ENCODE measurements around the gene SORL1. TPM values are rescaled to one million over a fixed set of nuclear protein-coding genes. Genes with fewer than 3 reads are reported as not detected.

Gene SORL1
- total and polyA plus RNA-seq, 2 of the 8 experiments (the other 6 are each of a cell fraction or from before 2014, with no cell fraction given): 38.1 to 65.5 TPM

DNA sequence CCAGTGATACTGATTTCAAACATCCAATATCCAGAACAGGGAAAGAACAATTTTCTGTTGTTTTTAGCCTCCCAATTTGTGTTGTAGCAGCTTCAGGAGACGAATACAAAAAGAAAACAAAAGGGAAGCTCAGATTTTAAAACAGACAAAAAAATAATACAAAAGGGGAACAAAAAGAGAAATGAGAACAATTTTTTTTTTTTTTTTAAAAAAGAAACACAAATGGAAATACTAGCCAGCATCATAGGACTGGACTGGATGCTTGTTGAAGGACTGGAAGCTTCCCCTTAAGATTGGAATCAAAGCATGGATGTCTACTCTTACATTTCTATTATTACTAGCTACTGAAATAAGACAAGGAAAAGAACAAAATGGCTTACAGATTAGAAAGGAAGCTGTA lies 46.5 kb upstream of the SORL1 start:
- H3K79me2 ChIP-seq (ENCODE audit: control insufficient read depth in 1 of 2, insufficient read depth in 2 of 2, low read length in 2 of 2): no peaks in the 10 kb centered on the region
- ChIA-PET CTCF (ENCODE audit: partially characterized antibody) (interaction anchor here (0.6 to 1.3 kb wide), 11 partner anchors 9 to 797 kb away, joined by 3 to 4 read pairs (median 3); no protein-coding TSS in a partner anchor), POLR2A (ENCODE audit: partially characterized antibody) (interaction anchor here (0.6 to 1.7 kb wide), 8 partner anchors 16 to 80 kb away, joined by 3 to 5 read pairs (median 3); no protein-coding TSS in a partner anchor)
- no peak overlapping the region for H2BK15ac ChIP-seq (ENCODE audit: low read length)
- peak overlapping the region; percentile 96 for H2BK12ac ChIP-seq (ENCODE audit: low read depth, low read length)
- H2AFZ ChIP-seq (ENCODE audit: low read length): no peak overlapping the region
- H3K18ac ChIP-seq (ENCODE audit: extremely low read depth, low read length): peak overlapping the region; percentile 66; the same call in 1 of the 2 replicates
- no peak overlapping the region for H2AK5ac ChIP-seq (ENCODE audit: low read depth, low read length)
- H3K36me3 ChIP-seq (ENCODE audit: control insufficient read depth in 2 of 4, insufficient read depth in 4 of 4, low read length in 3 of 4): peaks cover 0 to 5% (median 2%) of the 10 kb centered on the region in 4 experiments; a peak in 2 of 8 replicates
- no peaks in the 10 kb centered on the region for H3K27me3 ChIP-seq (replicated peaks in 1 of 4; ENCODE audit: control insufficient read depth in 3 of 4, extremely low read depth in 1 of 4, insufficient read depth in 3 of 4, low read length in 3 of 4)
- 67% methylated on average over 1 of the region's 1 CpG; no CpG with 5 or more reads in 1 of the 2 experiments for WGBS, 2 experiments (ENCODE audit: extremely low coverage in 1 of 2, insufficient coverage in 1 of 2, insufficient read length in 1 of 2, insufficient replicate concordance in 2 of 2, low coverage in 1 of 2, low lambda C conversion rate in 2 of 2, missing lambda C conversion rate in 1 of 2)
- peak overlapping the region; percentile 10 for H3K56ac ChIP-seq (replicated peaks; ENCODE audit: insufficient read length, low read depth, low read length)
- no peak overlapping the region for H4K8ac ChIP-seq (ENCODE audit: extremely low read depth, insufficient read depth, low read length)
- FAIRE-seq: no peak
- peaks cover 12 to 15% of the 10 kb centered on the region in 2 experiments for H3K9me3 ChIP-seq (ENCODE audit: insufficient read depth in 2 of 2, low read depth in 1 of 2, low read length in 1 of 2)
- no peak for DNase-seq (ENCODE audit: low read depth in 1 of 2, low spot score in 2 of 2)
- H3K9ac ChIP-seq (replicated peaks in 1 of 4; ENCODE audit: extremely low read depth in 1 of 4, low read depth in 3 of 4, low read length in 3 of 4): no peak overlapping the region
- H3K4me2 ChIP-seq (ENCODE audit: insufficient read depth in 1 of 2, low read depth in 2 of 2, low read length in 2 of 2): peak overlapping the region in 1 of 2 experiments; percentile 58; a peak in 1 of 4 replicates
- peak overlapping the region; percentile 98 for H2BK5ac ChIP-seq (ENCODE audit: low read depth, low read length)
- peak overlapping the region; percentile 99; the same call in 1 of the 2 replicates for H2BK20ac ChIP-seq (ENCODE audit: low read length)
- H4K5ac ChIP-seq (ENCODE audit: insufficient read length, low read depth, low read length): peak overlapping the region; percentile 90
- no peak overlapping the region for H3K14ac ChIP-seq (ENCODE audit: insufficient read length)
- H3K4me1 ChIP-seq (replicated peaks in 1 of 4; ENCODE audit: control insufficient read depth in 3 of 4, insufficient read depth in 4 of 4, low read length in 3 of 4): peaks cover 0 to 20% (median 4%) of the 10 kb centered on the region in 4 experiments; a peak in 4 of 7 replicates
- H4K91ac ChIP-seq (replicated peaks; ENCODE audit: insufficient read length, low read length): peak overlapping the region; percentile 99
- peak overlapping the region in 1 of 4 experiments; percentile 11; a peak in 1 of 8 replicates for H3K4me3 ChIP-seq (ENCODE audit: extremely low read depth in 1 of 4, insufficient read depth in 2 of 4, low read depth in 3 of 4, low read length in 4 of 4)
- no peak overlapping the region for H3K23ac ChIP-seq (ENCODE audit: insufficient read length)
- H3K23me2 ChIP-seq (ENCODE audit: low read depth, low read length): no peaks in the 10 kb centered on the region
- no peaks in the 10 kb centered on the region for H3K79me1 ChIP-seq (ENCODE audit: low read depth, low read length)
- peak overlapping the region; percentile 99 for H2BK120ac ChIP-seq (replicated peaks; ENCODE audit: low read depth, low read length)
- peak overlapping the region; percentile 37; the same call in 1 of the 2 replicates for H3K27ac ChIP-seq (ENCODE audit: low read depth, low read length)
- H3K4ac ChIP-seq (replicated peaks; ENCODE audit: insufficient read length, low read depth, low read length): peak overlapping the region; percentile 27
- no peaks in the 10 kb centered on the region for H4K20me1 ChIP-seq (replicated peaks in 1 of 2; ENCODE audit: control insufficient read depth in 1 of 2, insufficient read depth in 2 of 2, low read length in 2 of 2)
- TF ChIP-seq TAF1 (IDR thresholded peaks at IDR 0.05; ENCODE audit: low read depth, low read length) (no peak), SRF (IDR thresholded peaks at IDR 0.05; ENCODE audit: low read depth, low read length) (no peak), KDM1A (IDR thresholded peaks at IDR 0.05; ENCODE audit: borderline replicate concordance, low read length) (no peak), USF2 (IDR thresholded peaks at IDR 0.05; ENCODE audit: low read length) (no peak), NRF1 (IDR thresholded peaks at IDR 0.05; ENCODE audit: low read depth, low read length) (no peak), BCL11A (IDR thresholded peaks at IDR 0.05; ENCODE audit: low read depth in 2 of 2, low read length in 2 of 2) (no peak), CBX8 (IDR thresholded peaks at IDR 0.05; ENCODE audit: borderline replicate concordance, low read depth, low read length) (no peak), JUN (IDR thresholded peaks at IDR 0.05; ENCODE audit: low read depth, low read length) (no peak), JUND (IDR thresholded peaks at IDR 0.05; ENCODE audit: low read length) (no peak), SIN3A (conservative IDR thresholded peaks at IDR 0.05 in 1 of 2, IDR thresholded peaks at IDR 0.05 in 1 of 2; ENCODE audit: low read depth in 1 of 2, low read length in 2 of 2) (no peak), NANOG (IDR thresholded peaks at IDR 0.05; ENCODE audit: insufficient read depth, low read depth, low read length, poor library complexity, severe bottlenecking) (no peak)
- TF ChIP-seq, protein P1, sequence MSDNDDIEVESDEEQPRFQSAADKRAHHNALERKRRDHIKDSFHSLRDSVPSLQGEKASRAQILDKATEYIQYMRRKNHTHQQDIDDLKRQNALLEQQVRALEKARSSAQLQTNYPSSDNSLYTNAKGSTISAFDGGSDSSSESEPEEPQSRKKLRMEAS (IDR thresholded peaks at IDR 0.05): no peak

Data from H1 (cell line).